Endothelial cell of umbilical vein (primary cell): ENCODE results near the gene HYI.
A peak's percentile ranks its signal among the peaks of the same experiment; 100 is the strongest.

ENCODE experiments used
- EZH2 ChIP-seq: IDR thresholded peaks from 2 replicates; pipeline ENCODE4 v1.6.1; 2012; ENCODE audit warnings: borderline replicate concordance, low read depth, mild to moderate bottlenecking, moderate library complexity, low read length, inconsistent platforms; ENCODE audit not compliant: severe bottlenecking
- FOS ChIP-seq: IDR thresholded peaks from 2 replicates; pipeline ENCODE4 v1.6.1; 2011; ENCODE audit warnings: mild to moderate bottlenecking, low read length, moderate library complexity, borderline replicate concordance; ENCODE audit not compliant: insufficient read depth
- GATA2 ChIP-seq: IDR thresholded peaks from 2 replicates; pipeline ENCODE4 v1.7.0; 2011; ENCODE audit warnings: low read depth, mild to moderate bottlenecking, moderate library complexity, mixed read lengths, low read length; ENCODE audit not compliant: insufficient read length, insufficient read depth
- MYC ChIP-seq: IDR thresholded peaks from one replicate; pipeline ENCODE4 v1.6.1; 2011; ENCODE audit warnings: mild to moderate bottlenecking, low read depth, low read length
- POLR2A ChIP-seq: IDR thresholded peaks from 2 replicates; pipeline ENCODE4 v1.6.1; 2012; ENCODE audit warnings: low read depth, mild to moderate bottlenecking, control low read depth, low read length
- POLR2AphosphoS5 ChIP-seq: IDR thresholded peaks from 2 replicates; pipeline ENCODE4 v1.6.1; 2012; ENCODE audit warnings: low read depth, mild to moderate bottlenecking, control low read depth, low read length, moderate library complexity; ENCODE audit not compliant: insufficient read depth
- TF ChIP-seq, protein P1 (sequence below), 2 donors: IDR thresholded peaks; 1 replicate in 1 of 2; 2 replicates in 1 of 2; pipeline ENCODE4 v1.5.1; 2011; ENCODE audit warnings: low read length in 2 of 2, mild to moderate bottlenecking in 2 of 2, moderate library complexity in 2 of 2, control low read depth in 1 of 2, inconsistent platforms in 1 of 2, low read depth in 1 of 2; ENCODE audit not compliant: insufficient read depth in 1 of 2; ENCODE audit errors: extremely low read depth in 1 of 2
- TF ChIP-seq, protein P2 (sequence below): IDR thresholded peaks from 2 replicates; pipeline ENCODE4 v1.6.1; 2011; ENCODE audit not compliant: insufficient read depth, insufficient read length

DNA sequence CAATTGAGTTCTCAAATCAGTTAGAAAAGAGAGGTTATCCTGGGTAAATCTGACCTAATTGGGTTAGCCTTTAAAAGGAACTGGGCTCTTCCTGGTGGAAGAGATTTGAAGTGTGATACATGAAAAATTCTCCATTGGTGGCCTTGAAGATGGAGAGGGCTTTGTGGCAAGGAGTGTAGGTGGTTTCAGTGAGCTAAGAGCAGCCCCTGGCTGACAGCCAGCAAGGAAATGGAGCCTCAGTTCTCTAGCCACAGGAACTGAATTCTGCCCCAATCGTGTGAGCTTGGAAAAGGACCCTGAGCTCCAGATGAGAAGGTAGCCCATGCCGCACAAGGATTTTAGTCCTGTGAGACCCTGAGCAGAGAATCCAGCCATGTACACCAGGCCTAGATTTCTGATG lies 12.7 kb upstream of the HYI start:
- TF ChIP-seq POLR2AphosphoS5, result no peak
- TF ChIP-seq, protein P1, sequence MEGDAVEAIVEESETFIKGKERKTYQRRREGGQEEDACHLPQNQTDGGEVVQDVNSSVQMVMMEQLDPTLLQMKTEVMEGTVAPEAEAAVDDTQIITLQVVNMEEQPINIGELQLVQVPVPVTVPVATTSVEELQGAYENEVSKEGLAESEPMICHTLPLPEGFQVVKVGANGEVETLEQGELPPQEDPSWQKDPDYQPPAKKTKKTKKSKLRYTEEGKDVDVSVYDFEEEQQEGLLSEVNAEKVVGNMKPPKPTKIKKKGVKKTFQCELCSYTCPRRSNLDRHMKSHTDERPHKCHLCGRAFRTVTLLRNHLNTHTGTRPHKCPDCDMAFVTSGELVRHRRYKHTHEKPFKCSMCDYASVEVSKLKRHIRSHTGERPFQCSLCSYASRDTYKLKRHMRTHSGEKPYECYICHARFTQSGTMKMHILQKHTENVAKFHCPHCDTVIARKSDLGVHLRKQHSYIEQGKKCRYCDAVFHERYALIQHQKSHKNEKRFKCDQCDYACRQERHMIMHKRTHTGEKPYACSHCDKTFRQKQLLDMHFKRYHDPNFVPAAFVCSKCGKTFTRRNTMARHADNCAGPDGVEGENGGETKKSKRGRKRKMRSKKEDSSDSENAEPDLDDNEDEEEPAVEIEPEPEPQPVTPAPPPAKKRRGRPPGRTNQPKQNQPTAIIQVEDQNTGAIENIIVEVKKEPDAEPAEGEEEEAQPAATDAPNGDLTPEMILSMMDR (IDR thresholded peaks at IDR 0.05; ENCODE audit: extremely low read depth in 1 of 2, insufficient read depth in 1 of 2, low read depth in 1 of 2, low read length in 2 of 2), result no peak
- no peak for TF ChIP-seq POLR2A
- no peak for TF ChIP-seq MYC
- no peak for TF ChIP-seq EZH2
- TF ChIP-seq, protein P2, sequence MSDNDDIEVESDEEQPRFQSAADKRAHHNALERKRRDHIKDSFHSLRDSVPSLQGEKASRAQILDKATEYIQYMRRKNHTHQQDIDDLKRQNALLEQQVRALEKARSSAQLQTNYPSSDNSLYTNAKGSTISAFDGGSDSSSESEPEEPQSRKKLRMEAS, result no peak
- no peak for TF ChIP-seq FOS
- peak; percentile 42 for TF ChIP-seq GATA2
